ENCODE results near the gene AUTS2.

GRCh38 chr7:69595415-69595814 is 2.9 kb upstream of the AUTS2 start:
- TF ChIP-seq, protein P1, sequence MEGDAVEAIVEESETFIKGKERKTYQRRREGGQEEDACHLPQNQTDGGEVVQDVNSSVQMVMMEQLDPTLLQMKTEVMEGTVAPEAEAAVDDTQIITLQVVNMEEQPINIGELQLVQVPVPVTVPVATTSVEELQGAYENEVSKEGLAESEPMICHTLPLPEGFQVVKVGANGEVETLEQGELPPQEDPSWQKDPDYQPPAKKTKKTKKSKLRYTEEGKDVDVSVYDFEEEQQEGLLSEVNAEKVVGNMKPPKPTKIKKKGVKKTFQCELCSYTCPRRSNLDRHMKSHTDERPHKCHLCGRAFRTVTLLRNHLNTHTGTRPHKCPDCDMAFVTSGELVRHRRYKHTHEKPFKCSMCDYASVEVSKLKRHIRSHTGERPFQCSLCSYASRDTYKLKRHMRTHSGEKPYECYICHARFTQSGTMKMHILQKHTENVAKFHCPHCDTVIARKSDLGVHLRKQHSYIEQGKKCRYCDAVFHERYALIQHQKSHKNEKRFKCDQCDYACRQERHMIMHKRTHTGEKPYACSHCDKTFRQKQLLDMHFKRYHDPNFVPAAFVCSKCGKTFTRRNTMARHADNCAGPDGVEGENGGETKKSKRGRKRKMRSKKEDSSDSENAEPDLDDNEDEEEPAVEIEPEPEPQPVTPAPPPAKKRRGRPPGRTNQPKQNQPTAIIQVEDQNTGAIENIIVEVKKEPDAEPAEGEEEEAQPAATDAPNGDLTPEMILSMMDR (IDR thresholded peaks at IDR 0.05), result no peak
- TF ChIP-seq MYBL2 (CRISPR knock-in tag; IDR thresholded peaks at IDR 0.05), result no peak
- TF ChIP-seq ZNF138 (CRISPR knock-in tag; conservative IDR thresholded peaks at IDR 0.05), result no peak
- TF ChIP-seq RELA (CRISPR knock-in tag; IDR thresholded peaks at IDR 0.05; ENCODE audit: borderline replicate concordance), result no peak
